A549 (cell line): ENCODE measurements around the gene USP3. TPM values are rescaled to one million over a fixed set of nuclear protein-coding genes. Genes with fewer than 3 reads are reported as not detected.

Experiments used
- ATAC-seq, 2 experiments: fragments of 200-7000 bp in 1 of 2; fragments of >200 bp in 1 of 2; cut with Nextera tagmentation in 1 of 2; cut with Tn5 transposase in 1 of 2; 3 replicates each; pipeline versions ENCODE4 v1.8.0 to v1.9.1; 2018 to 2020; ENCODE audit warnings: mild to moderate bottlenecking in 1 of 2, moderate library complexity in 1 of 2
- CTCF ChIA-PET: fragments of 300-600 bp; sonication (Branson Sonifier 250); formaldehyde crosslinking; extraction: SDS; loops from one replicate; lab custom pipeline; 2021; ENCODE audit warnings: antibody characterized with exemption, inconsistent platforms; lab: Yijun Ruan, JAX
- POLR2A ChIA-PET: fragments of 350-600 bp; formaldehyde crosslinking; extraction: SDS; loops from one replicate; lab custom pipeline; 2021; ENCODE audit warnings: antibody characterized with exemption, inconsistent platforms; lab: Yijun Ruan, JAX
- DNase-seq, 2 experiments: peaks; one replicate each; pipeline versions ENCODE4 v3.0.0 to v3.0.0-alpha.2; 2011 to 2016; ENCODE audit warnings: low read depth in 1 of 2, low spot score in 1 of 2
- FAIRE-seq: peaks from 2 replicates; lab custom pipeline; 2011; peaks lifted over from hg19 to GRCh38; lab: Jason Lieb, UNC
- H3K27ac ChIP-seq, 2 experiments: fragments of >200 bp; sonication (Bioruptor Twin); formaldehyde crosslinking; 3 replicates each; pipeline ENCODE4 v1.5.1; 2016 to 2017
- H3K4me1 ChIP-seq: fragments of >200 bp; sonication (Bioruptor Twin); formaldehyde crosslinking; 3 replicates; pipeline ENCODE4 v1.6.1; 2016
- H3K4me2 ChIP-seq: fragments of >200 bp; sonication (Bioruptor Twin); formaldehyde crosslinking; 3 replicates; pipeline ENCODE4 v1.6.1; 2016
- H3K4me3 ChIP-seq: fragments of >200 bp; sonication (Bioruptor Twin); formaldehyde crosslinking; 3 replicates; pipeline ENCODE4 v1.5.1; 2016
- H3K9me3 ChIP-seq: fragments of >200 bp; sonication (Bioruptor Twin); formaldehyde crosslinking; 3 replicates; pipeline ENCODE4 v1.6.1; 2016
- ATOH8 ChIP-seq: fragments of 250-450 bp; sonication (Bioruptor Pico); IDR thresholded peaks from 2 replicates; pipeline ENCODE4 v1.5.0; 2020; ENCODE audit warnings: low read depth, mild to moderate bottlenecking, moderate library complexity
- CBX2 ChIP-seq: fragments of 200-600 bp; sonication (generic); IDR thresholded peaks from 2 replicates; pipeline ENCODE4 v1.6.1; 2016; ENCODE audit warnings: low read depth, mild to moderate bottlenecking, borderline replicate concordance
- CBX8 ChIP-seq: fragments of 200-600 bp; sonication (generic); IDR thresholded peaks from 2 replicates; pipeline ENCODE4 v1.6.1; 2016
- CHD2 ChIP-seq: fragments of 150-350 bp; IDR thresholded peaks from 2 replicates; pipeline ENCODE4 v1.6.1; 2014; ENCODE audit warnings: low read length; ENCODE audit not compliant: partially characterized antibody
- EP300 ChIP-seq, 2 experiments: fragments of >200 bp; sonication (Bioruptor Twin); formaldehyde crosslinking; IDR thresholded peaks; 2 replicates in 1 of 2; 3 replicates in 1 of 2; pipeline ENCODE4 v1.6.1; 2016 to 2017
- FOSB ChIP-seq: fragments of 250-450 bp; sonication (Bioruptor Pico); IDR thresholded peaks from 2 replicates; pipeline ENCODE4 v1.5.0; 2020; ENCODE audit warnings: mild to moderate bottlenecking, moderate library complexity
- GATA3 ChIP-seq: IDR thresholded peaks from 2 replicates; pipeline ENCODE4 v1.6.1; 2012; ENCODE audit warnings: borderline replicate concordance
- HMGXB4 ChIP-seq: fragments of 250-450 bp; sonication (Bioruptor Pico); IDR thresholded peaks from 2 replicates; pipeline ENCODE4 v1.5.0; 2021; ENCODE audit warnings: mild to moderate bottlenecking, moderate library complexity, borderline replicate concordance
- JUN ChIP-seq, 2 experiments: fragments of >200 bp; sonication (Bioruptor Twin); formaldehyde crosslinking; IDR thresholded peaks; 2 replicates in 1 of 2; 3 replicates in 1 of 2; pipeline ENCODE4 v1.6.1; 2016 to 2017
- KDM1A ChIP-seq: fragments of 200-600 bp; sonication (generic); IDR thresholded peaks from 2 replicates; pipeline ENCODE4 v1.6.1; 2016; ENCODE audit warnings: low read depth, mild to moderate bottlenecking
- MAFK ChIP-seq: fragments of 450-650 bp; IDR thresholded peaks from 2 replicates; pipeline ENCODE4 v1.6.1; 2014; ENCODE audit not compliant: partially characterized antibody
- NFE2L2 ChIP-seq: fragments of 150-350 bp; conservative IDR thresholded peaks from 2 replicates; pipeline ENCODE4 v1.6.1; 2014; ENCODE audit warnings: low read length
- NPAS2 ChIP-seq: fragments of 250-450 bp; sonication (Bioruptor Pico); IDR thresholded peaks from 2 replicates; pipeline ENCODE4 v1.8.0; 2022; ENCODE audit warnings: mild to moderate bottlenecking, moderate library complexity, borderline replicate concordance
- NR3C1 ChIP-seq: fragments of >200 bp; sonication (Bioruptor Twin); formaldehyde crosslinking; IDR thresholded peaks from 3 replicates; pipeline ENCODE4 v1.6.1; 2017
- POLR2AphosphoS2 ChIP-seq: conservative IDR thresholded peaks from 2 replicates; pipeline ENCODE4 v1.6.1; 2012; ENCODE audit warnings: low read length, improper control_type of control experiment, inconsistent platforms
- RARB ChIP-seq: fragments of 250-450 bp; sonication (Bioruptor Pico); IDR thresholded peaks from 2 replicates; pipeline ENCODE4 v1.8.0; 2021; ENCODE audit warnings: mild to moderate bottlenecking, moderate library complexity
- RFX5 ChIP-seq: fragments of 450-650 bp; IDR thresholded peaks from 2 replicates; pipeline ENCODE4 v1.7.1; 2014; ENCODE audit warnings: antibody characterized with exemption, mild to moderate bottlenecking, moderate library complexity
- SMC3 ChIP-seq: fragments of >200 bp; sonication (Bioruptor Twin); formaldehyde crosslinking; IDR thresholded peaks from 3 replicates; pipeline ENCODE4 v1.6.1; 2018; ENCODE audit warnings: inconsistent platforms
- ZFP36 ChIP-seq: fragments of 450-650 bp; IDR thresholded peaks from 2 replicates; pipeline ENCODE4 v1.6.1; 2014; ENCODE audit warnings: borderline replicate concordance; ENCODE audit not compliant: partially characterized antibody
- ZSCAN20 ChIP-seq: fragments of 250-450 bp; sonication (Bioruptor Pico); IDR thresholded peaks from 2 replicates; pipeline ENCODE4 v1.8.0; 2022; ENCODE audit warnings: mild to moderate bottlenecking, moderate library complexity
- WGBS: methylation state at CpG from one replicate; pipeline ENCODE4 v1.1.6; 2017; ENCODE audit errors: missing lambda C conversion rate; 5-methylcytosine and 5-hydroxymethylcytosine counted together
- polyA plus RNA-seq, 4 experiments: library from polyadenylated mRNA; depleted of rRNA in 3 of 4; stranded (reverse); fragments of >200 nt; fragmentation: RNase III in 1 of 4; extraction: RNeasy Plus Mini Kit Qiagen cat#74134 plus additional on column Dnase treatment in 1 of 4; gene quantifications; 2 replicates in 3 of 4; 3 replicates in 1 of 4; pipeline ENCODE4 v1.2.3, GENCODE V29; 2011 to 2017
- TF ChIP-seq, protein P1 (sequence below): fragments of >200 bp; sonication (Bioruptor Twin); formaldehyde crosslinking; IDR thresholded peaks from 3 replicates; pipeline ENCODE4 v1.6.1; 2016

USP3 gene
- polyA plus RNA-seq, 2 of the 4 experiments (the other 2 are of a cell fraction) = 41.8 to 99.1 TPM

DNA sequence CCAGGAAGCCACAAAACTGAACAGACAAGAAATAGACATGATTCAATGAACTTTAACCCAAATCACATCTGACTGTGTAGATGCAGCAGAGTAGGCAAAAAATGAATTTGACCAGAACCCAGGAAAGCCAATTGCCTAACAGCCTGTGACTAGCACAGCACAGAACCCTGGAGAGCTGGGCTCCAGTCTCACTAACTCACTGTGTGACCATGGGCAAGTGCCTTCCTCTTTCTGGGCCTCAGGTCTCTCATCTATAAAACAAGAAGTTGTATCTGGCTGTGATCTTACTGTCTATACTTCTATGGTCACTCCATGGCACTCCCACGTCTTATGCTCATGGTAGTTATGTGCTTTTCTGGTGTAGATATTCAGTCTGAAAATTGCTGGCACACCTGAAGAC, 48.1 kb upstream of the USP3 start:
- 64% methylated on average over 1 of the region's 1 CpG for WGBS
- Histone ChIP-seq H3K27ac (peak overlapping the region in 1 of 2 experiments; percentile 23; a peak in 1 of 6 replicates), H3K4me1 (peaks cover 11% of the 10 kb centered on the region), H3K4me3 (no peak overlapping the region), H3K4me2 (no peak overlapping the region), H3K9me3 (0 out of 3 replicates have a peak, but pooled peaks cover 4% of the 10 kb centered on the region)
- ATAC-seq (0 out of 6 replicates have a peak, but pooled peaks of 1 of the 2 experiments have one; percentile 31), DNase-seq (no peak), FAIRE-seq (no peak)
- TF ChIP-seq SMC3 = no peak
- TF ChIP-seq RARB = no peak
- no peak for TF ChIP-seq POLR2AphosphoS2
- TF ChIP-seq NPAS2 = no peak
- TF ChIP-seq RFX5 = no peak
- no peak for TF ChIP-seq JUN (IDR thresholded peaks at IDR 0.05)
- no peak for TF ChIP-seq ATOH8
- TF ChIP-seq ZSCAN20 (CRISPR knock-in tag) = no peak
- no peak for TF ChIP-seq CBX8
- TF ChIP-seq, protein P1, sequence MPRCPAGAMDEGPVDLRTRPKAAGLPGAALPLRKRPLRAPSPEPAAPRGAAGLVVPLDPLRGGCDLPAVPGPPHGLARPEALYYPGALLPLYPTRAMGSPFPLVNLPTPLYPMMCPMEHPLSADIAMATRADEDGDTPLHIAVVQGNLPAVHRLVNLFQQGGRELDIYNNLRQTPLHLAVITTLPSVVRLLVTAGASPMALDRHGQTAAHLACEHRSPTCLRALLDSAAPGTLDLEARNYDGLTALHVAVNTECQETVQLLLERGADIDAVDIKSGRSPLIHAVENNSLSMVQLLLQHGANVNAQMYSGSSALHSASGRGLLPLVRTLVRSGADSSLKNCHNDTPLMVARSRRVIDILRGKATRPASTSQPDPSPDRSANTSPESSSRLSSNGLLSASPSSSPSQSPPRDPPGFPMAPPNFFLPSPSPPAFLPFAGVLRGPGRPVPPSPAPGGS = no peak
- no peak for TF ChIP-seq KDM1A
- no peak for TF ChIP-seq FOSB (CRISPR knock-in tag)
- TF ChIP-seq CHD2 = no peak
- TF ChIP-seq HMGXB4 (CRISPR knock-in tag) = no peak
- ChIA-PET POLR2A (no interaction called here), CTCF (interaction anchor here (0.8 to 3.4 kb wide), 2 partner anchors 11 to 41 kb away, joined by 3 to 24 read pairs; no protein-coding TSS in a partner anchor)

DNA sequence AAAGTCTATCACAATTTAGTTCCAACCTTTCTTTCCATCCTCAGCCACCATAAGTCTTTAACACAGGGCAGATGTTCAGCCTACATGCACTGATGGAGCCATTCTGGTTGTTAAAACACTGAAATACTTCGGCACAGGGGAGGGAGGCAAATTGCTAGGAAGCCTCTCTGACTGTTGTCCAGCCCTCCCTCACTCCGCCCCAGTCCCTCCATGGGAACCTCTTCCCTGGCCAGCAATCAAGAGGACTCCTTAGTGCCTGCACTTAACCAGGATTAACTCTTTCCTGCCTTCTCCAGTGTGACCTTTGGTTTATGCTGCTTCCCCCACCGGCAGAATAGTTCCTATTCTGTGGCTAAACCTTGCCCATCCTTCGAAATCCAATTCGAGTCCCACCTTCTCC, 47.0 kb upstream of the USP3 start:
- ATAC-seq = no peak
- H3K4me2 ChIP-seq = no peak overlapping the region; the same call in 2 of the 3 replicates
- TF ChIP-seq NFE2L2 (no peak), NR3C1 (no peak), ZFP36 (no peak), CBX2 (no peak), EP300 (IDR thresholded peaks at IDR 0.05) (no peak), RARB (no peak)
- TF ChIP-seq, all 56 proteins: peak for 0
- CTCF ChIA-PET = interaction anchor here (3.4 to 11.9 kb wide), 2 partner anchors 9 to 139 kb away, joined by 24 to 185 read pairs; partner anchors contain the start of gene FBXL22
- FAIRE-seq (no peak), DNase-seq (no peak)
- no peak overlapping the region for H3K4me3 ChIP-seq
- 66% methylated on average over 5 of the region's 5 CpGs for WGBS
- H3K9me3 ChIP-seq = 0 out of 3 replicates have a peak, but pooled peaks cover 4% of the 10 kb centered on the region
- H3K4me1 ChIP-seq = peaks cover 22% of the 10 kb centered on the region
- POLR2A ChIA-PET = no interaction called here
- 0 out of 6 replicates have a peak overlapping the region, but pooled peaks of 1 of the 2 experiments have one; percentile 24 for H3K27ac ChIP-seq

GRCh38 chr15:63458026-63458425, 46.4 kb upstream of the USP3 start:
- no peak overlapping the region for H3K4me2 ChIP-seq
- no peak for TF ChIP-seq GATA3
- TF ChIP-seq MAFK = peak; percentile 77
- peaks cover 28% of the 10 kb centered on the region for H3K4me1 ChIP-seq
- CTCF ChIA-PET = interaction anchor here (0.6 to 11.9 kb wide), 4 partner anchors 8 to 360 kb away, joined by 3 to 185 read pairs (median 14); partner anchors contain the start of gene FBXL22
- no peak overlapping the region for H3K4me3 ChIP-seq
- H3K9me3 ChIP-seq = 0 out of 3 replicates have a peak, but pooled peaks cover 4% of the 10 kb centered on the region
- no peak overlapping the region for H3K27ac ChIP-seq
- FAIRE-seq (no peak), ATAC-seq (no peak), DNase-seq (no peak)
- 74% methylated on average over 5 of the region's 5 CpGs for WGBS
- POLR2A ChIA-PET = no interaction called here
